ENCODE results near the gene KBTBD13. TPM values are rescaled to one million over a fixed set of nuclear protein-coding genes. Genes with fewer than 3 reads are reported as not detected.

KBTBD13 gene
- total and polyA plus RNA-seq, 12 donors, result not detected

DNA sequence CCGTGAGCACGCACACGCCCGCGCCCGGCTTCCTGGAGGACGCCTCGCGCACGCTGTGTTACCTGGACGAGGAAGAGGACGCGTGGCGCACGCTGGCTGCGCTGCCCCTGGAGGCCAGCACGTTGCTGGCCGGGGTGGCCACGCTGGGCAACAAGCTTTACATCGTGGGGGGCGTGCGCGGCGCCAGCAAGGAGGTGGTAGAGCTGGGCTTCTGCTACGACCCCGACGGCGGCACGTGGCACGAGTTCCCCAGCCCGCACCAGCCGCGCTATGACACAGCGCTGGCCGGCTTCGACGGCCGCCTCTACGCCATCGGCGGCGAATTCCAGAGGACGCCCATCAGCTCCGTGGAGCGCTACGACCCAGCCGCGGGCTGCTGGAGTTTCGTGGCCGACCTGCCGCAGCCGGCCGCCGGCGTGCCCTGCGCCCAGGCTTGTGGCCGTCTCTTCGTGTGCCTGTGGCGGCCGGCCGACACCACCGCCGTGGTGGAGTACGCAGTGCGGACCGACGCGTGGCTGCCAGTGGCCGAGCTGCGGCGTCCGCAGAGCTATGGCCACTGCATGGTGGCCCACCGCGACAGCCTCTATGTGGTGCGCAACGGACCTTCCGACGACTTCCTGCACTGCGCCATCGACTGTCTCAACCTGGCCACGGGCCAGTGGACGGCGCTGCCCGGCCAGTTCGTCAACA, 890 bp downstream of the KBTBD13 start:
- TF ChIP-seq, protein P1, sequence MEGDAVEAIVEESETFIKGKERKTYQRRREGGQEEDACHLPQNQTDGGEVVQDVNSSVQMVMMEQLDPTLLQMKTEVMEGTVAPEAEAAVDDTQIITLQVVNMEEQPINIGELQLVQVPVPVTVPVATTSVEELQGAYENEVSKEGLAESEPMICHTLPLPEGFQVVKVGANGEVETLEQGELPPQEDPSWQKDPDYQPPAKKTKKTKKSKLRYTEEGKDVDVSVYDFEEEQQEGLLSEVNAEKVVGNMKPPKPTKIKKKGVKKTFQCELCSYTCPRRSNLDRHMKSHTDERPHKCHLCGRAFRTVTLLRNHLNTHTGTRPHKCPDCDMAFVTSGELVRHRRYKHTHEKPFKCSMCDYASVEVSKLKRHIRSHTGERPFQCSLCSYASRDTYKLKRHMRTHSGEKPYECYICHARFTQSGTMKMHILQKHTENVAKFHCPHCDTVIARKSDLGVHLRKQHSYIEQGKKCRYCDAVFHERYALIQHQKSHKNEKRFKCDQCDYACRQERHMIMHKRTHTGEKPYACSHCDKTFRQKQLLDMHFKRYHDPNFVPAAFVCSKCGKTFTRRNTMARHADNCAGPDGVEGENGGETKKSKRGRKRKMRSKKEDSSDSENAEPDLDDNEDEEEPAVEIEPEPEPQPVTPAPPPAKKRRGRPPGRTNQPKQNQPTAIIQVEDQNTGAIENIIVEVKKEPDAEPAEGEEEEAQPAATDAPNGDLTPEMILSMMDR (IDR thresholded peaks at IDR 0.05), result no peak
- no peak for TF ChIP-seq POLR2A (IDR thresholded peaks at IDR 0.05)
- intact Hi-C loops (cut with DNase I), result no loop called here

DNA sequence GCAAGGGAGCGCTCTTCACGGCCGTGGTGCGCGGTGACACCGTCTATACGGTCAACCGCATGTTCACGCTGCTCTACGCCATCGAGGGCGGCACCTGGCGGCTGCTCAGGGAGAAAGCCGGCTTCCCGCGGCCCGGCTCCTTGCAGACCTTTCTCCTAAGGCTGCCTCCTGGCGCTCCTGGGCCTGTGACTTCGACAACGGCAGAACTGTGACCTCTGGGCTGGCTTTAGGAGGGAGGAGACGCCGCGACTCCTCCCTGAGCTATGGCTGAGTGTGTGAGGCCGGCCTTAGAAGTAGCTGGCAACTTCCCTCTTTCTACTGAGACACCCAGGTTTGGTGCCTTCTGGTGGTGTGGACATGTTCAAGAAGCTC, 1.4 kb downstream of the KBTBD13 start:
- intact Hi-C loops (cut with DNase I), result no loop called here
- H3K27ac ChIP-seq, result no peak overlapping the region

More for the DNA sequence above, 890 bp downstream of the KBTBD13 start:
- H3K36me3 ChIP-seq (replicated peaks in 1 of 2), result no peaks in the 10 kb centered on the region
- no peaks in the 10 kb centered on the region for H3K9me3 ChIP-seq (replicated peaks in 1 of 3)
- peaks cover 0 to 1% of the 10 kb centered on the region in 2 donors for H3K4me1 ChIP-seq (replicated peaks in 1 of 2)
- 48 to 80% (median 56%) methylated on average over 1 to 85 of the region's 85 CpGs for WGBS, 4 donors
- no peak overlapping the region for H3K4me3 ChIP-seq
- H3K27me3 ChIP-seq, result peaks cover 23% of the 10 kb centered on the region
- H3K27ac ChIP-seq, result no peak overlapping the region
- DNase-seq, result no peak

DNA sequence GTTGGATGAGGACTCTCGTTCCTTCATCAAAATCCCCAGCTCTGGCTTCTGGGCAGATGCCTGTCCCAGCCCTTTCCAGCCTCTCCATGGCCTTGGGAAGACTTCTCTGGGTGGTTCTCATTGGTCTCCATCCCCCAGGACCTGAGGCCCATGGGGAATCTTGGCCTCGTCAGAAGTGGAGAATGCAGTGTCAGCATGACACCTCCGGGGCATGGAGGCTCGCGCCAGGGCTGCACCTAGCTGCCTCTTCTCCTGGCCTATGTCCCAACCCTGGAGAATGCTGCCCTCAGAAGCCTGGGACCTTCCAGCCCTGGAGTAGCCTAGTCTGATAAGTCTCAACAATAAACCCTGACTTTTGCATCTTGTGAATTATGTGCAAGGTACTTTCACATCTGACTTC, 3.0 kb downstream of the KBTBD13 start:
- Histone ChIP-seq H3K27ac (no peak overlapping the region), H3K27me3 (peaks cover 24% of the 10 kb centered on the region)
- intact Hi-C loops (cut with DNase I), result no loop called here

More for the DNA sequence above, 1.4 kb downstream of the KBTBD13 start:
- peaks cover 24% of the 10 kb centered on the region for H3K27me3 ChIP-seq
- no peaks in the 10 kb centered on the region for H3K36me3 ChIP-seq (replicated peaks in 1 of 2)
- peaks cover 0 to 4% of the 10 kb centered on the region in 2 donors for H3K4me1 ChIP-seq (replicated peaks in 1 of 2)
- H3K9me3 ChIP-seq (replicated peaks in 1 of 3), result no peaks in the 10 kb centered on the region
- no peak overlapping the region for H3K4me3 ChIP-seq
- WGBS, 4 donors, result 18 to 20% (median 18%) methylated on average over 8 to 24 of the region's 24 CpGs; no CpG with 5 or more reads in 1 of the 4 donors
- DNase-seq, result peak; percentile 47 to 80 (median 64)
- TF ChIP-seq, protein P1 (IDR thresholded peaks at IDR 0.05), result peak; percentile 27 to 63 (median 48)
- no peak for TF ChIP-seq POLR2A (IDR thresholded peaks at IDR 0.05)

DNA sequence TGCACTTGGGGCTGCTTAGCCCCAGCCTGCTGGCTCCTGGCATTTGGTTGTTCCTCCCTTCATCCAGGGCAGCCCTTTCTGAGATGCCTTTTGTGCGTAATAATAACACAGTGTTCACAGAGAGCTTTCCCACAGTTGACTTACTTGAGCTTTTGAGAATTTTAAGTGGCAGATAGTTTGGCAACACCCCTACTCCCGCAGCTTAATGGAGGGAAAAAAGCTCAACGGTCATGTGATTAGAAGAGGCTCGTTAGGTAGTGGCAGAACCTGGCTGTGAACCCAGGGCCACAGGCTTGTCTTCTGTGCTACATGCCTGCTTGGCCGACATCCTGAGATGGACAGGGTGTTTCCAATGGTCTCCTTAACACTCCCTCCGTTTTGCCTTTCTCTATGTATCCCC, 4.7 kb downstream of the KBTBD13 start:
- no peak for TF ChIP-seq POLR2A (IDR thresholded peaks at IDR 0.05)
- TF ChIP-seq, protein P1 (IDR thresholded peaks at IDR 0.05), result no peak
- 61 to 74% (median 73%) methylated on average over 6 of the region's 6 CpGs for WGBS, 4 donors
- Histone ChIP-seq H3K36me3 (replicated peaks in 1 of 2) (no peaks in the 10 kb centered on the region), H3K4me3 (no peak overlapping the region), H3K4me1 (replicated peaks in 1 of 2) (peaks cover 0 to 4% of the 10 kb centered on the region in 2 donors), H3K27me3 (peaks cover 24% of the 10 kb centered on the region), H3K27ac (no peak overlapping the region), H3K9me3 (replicated peaks in 1 of 3) (no peaks in the 10 kb centered on the region)
- no peak for DNase-seq
- intact Hi-C loops (cut with DNase I), result no loop called here

More for the DNA sequence above, 3.0 kb downstream of the KBTBD13 start:
- 90 to 100% (median 91%) methylated on average over 1 to 5 of the region's 5 CpGs; no CpG with 5 or more reads in 1 of the 4 donors for WGBS, 4 donors
- H3K4me3 ChIP-seq, result no peak overlapping the region
- no peaks in the 10 kb centered on the region for H3K9me3 ChIP-seq (replicated peaks in 1 of 3)
- TF ChIP-seq POLR2A (IDR thresholded peaks at IDR 0.05), result no peak
- TF ChIP-seq, protein P1 (IDR thresholded peaks at IDR 0.05), result no peak
- H3K4me1 ChIP-seq (replicated peaks in 1 of 2), result peaks cover 0 to 4% of the 10 kb centered on the region in 2 donors
- DNase-seq, result no peak
- H3K36me3 ChIP-seq (replicated peaks in 1 of 2), result no peaks in the 10 kb centered on the region
